PFSK-1 (cell line): ENCODE results near the gene MYH7.

Experiments
- FOXP2 ChIP-seq: optimal IDR thresholded peaks from 2 replicates; pipeline ENCODE3; 2011; ENCODE audit warnings: borderline replicate concordance, control low read depth, inconsistent platforms; ENCODE audit not compliant: insufficient read depth; ENCODE audit errors: extremely low read length, extremely low read depth
- POLR2AphosphoS5 ChIP-seq: IDR thresholded peaks from 2 replicates; pipeline ENCODE4 v1.6.1; 2012; ENCODE audit warnings: low read depth, mild to moderate bottlenecking, control low read depth, low read length, moderate library complexity
- REST ChIP-seq, 2 experiments: IDR thresholded peaks; 2 replicates each; pipeline versions ENCODE4 v1.6.1 to v1.8.0; 2011 to 2012; ENCODE audit warnings: low read depth in 2 of 2, low read length in 2 of 2, control low read depth in 1 of 2, inconsistent platforms in 1 of 2, mild to moderate bottlenecking in 1 of 2, moderate library complexity in 1 of 2; ENCODE audit not compliant: insufficient read depth in 1 of 2
- SIN3A ChIP-seq: IDR thresholded peaks from 2 replicates; pipeline ENCODE4 v1.6.1; 2012; ENCODE audit warnings: mild to moderate bottlenecking, low read length, moderate library complexity, borderline replicate concordance; ENCODE audit not compliant: insufficient read depth
- TAF1 ChIP-seq: IDR thresholded peaks from 2 replicates; pipeline ENCODE4 v1.6.1; 2012; ENCODE audit warnings: low read length, control low read depth, borderline replicate concordance; ENCODE audit not compliant: insufficient read depth

MYH7 gene

GRCh38 chr14:23373041-23373440 is 62.4 kb downstream of the MYH7 start:
- no peak for TF ChIP-seq SIN3A
- TF ChIP-seq FOXP2: no peak

GRCh38 chr14:23372509-23372908 is 63.0 kb downstream of the MYH7 start, which contains the start of gene IL25:
Gene IL25, plus strand, starts transcription at chr14:23372809.
- no peak for TF ChIP-seq POLR2AphosphoS5
- no peak for TF ChIP-seq SIN3A
- TF ChIP-seq REST (IDR thresholded peaks at IDR 0.05; ENCODE audit: insufficient read depth in 1 of 2, low read depth in 2 of 2, low read length in 2 of 2): no peak
- TF ChIP-seq FOXP2: no peak
- TF ChIP-seq TAF1: no peak

- no peak for TF ChIP-seq POLR2AphosphoS5
- no peak for TF ChIP-seq REST (IDR thresholded peaks at IDR 0.05; ENCODE audit: insufficient read depth in 1 of 2, low read depth in 2 of 2, low read length in 2 of 2)
- TF ChIP-seq FOXP2: no peak
- no peak for TF ChIP-seq SIN3A
- no peak for TF ChIP-seq TAF1
These were observed 63.6 kb downstream of the MYH7 start for GRCh38 chr14:23371865-23372264.

- TF ChIP-seq TAF1: no peak
- no peak for TF ChIP-seq SIN3A
- no peak for TF ChIP-seq REST (IDR thresholded peaks at IDR 0.05; ENCODE audit: insufficient read depth in 1 of 2, low read depth in 2 of 2, low read length in 2 of 2)
- TF ChIP-seq FOXP2: no peak
- TF ChIP-seq POLR2AphosphoS5: no peak
These were observed 65.2 kb downstream of the MYH7 start for GRCh38 chr14:23370221-23370620.

- TF ChIP-seq REST (IDR thresholded peaks at IDR 0.05; ENCODE audit: insufficient read depth in 1 of 2, low read depth in 2 of 2, low read length in 2 of 2) (no peak), SIN3A (no peak), FOXP2 (no peak), POLR2AphosphoS5 (no peak), TAF1 (no peak)
These were observed 69.0 kb downstream of the MYH7 start for GRCh38 chr14:23366426-23366921.
